Posterior vena cava (tissue), 2 donors: ENCODE data around the gene ZFYVE9. TPM values are rescaled to one million over a fixed set of nuclear protein-coding genes. Genes with fewer than 3 reads are reported as not detected.
A peak's percentile ranks its signal among the peaks of the same experiment; 100 is the strongest.
"Not testable (repeated sequence)": the region's sequence is repeated elsewhere in the genome, so short reads cannot be mapped to it uniquely, and the experiment has no call there.

Source experiments
- DNase-seq: peaks from one replicate; pipeline ENCODE4 v3.0.0-alpha.2; 2020; ENCODE audit warnings: low spot score
- intact Hi-C, 2 donors: fragments of 100-400 bp; cut with DNase I; formaldehyde crosslinking; loops; one replicate each; pipeline versions ENCODE4 v1.14.1 to v1.14.2; 2022 to 2023
- long read RNA-seq, 2 donors: library from polyadenylated mRNA; unstranded; transcript quantifications; one replicate each; pipeline ENCODE4 v2.0.0, GENCODE V29; 2020 to 2021
- total RNA-seq, 2 donors: library from RNA; stranded (reverse); fragmentation: NEBNext Ultra II Directional; extraction: Animal tissue kit (Norgen Biotek cat#: 25700); gene quantifications; one replicate each; pipeline ENCODE4 v1.2.1, GENCODE V29; 2021
- donor health status: DM: yes; HTN: yes; CAD: no.
- donor health status: DM: yes; HTN: yes; CAD: no.

Gene ZFYVE9, protein sequence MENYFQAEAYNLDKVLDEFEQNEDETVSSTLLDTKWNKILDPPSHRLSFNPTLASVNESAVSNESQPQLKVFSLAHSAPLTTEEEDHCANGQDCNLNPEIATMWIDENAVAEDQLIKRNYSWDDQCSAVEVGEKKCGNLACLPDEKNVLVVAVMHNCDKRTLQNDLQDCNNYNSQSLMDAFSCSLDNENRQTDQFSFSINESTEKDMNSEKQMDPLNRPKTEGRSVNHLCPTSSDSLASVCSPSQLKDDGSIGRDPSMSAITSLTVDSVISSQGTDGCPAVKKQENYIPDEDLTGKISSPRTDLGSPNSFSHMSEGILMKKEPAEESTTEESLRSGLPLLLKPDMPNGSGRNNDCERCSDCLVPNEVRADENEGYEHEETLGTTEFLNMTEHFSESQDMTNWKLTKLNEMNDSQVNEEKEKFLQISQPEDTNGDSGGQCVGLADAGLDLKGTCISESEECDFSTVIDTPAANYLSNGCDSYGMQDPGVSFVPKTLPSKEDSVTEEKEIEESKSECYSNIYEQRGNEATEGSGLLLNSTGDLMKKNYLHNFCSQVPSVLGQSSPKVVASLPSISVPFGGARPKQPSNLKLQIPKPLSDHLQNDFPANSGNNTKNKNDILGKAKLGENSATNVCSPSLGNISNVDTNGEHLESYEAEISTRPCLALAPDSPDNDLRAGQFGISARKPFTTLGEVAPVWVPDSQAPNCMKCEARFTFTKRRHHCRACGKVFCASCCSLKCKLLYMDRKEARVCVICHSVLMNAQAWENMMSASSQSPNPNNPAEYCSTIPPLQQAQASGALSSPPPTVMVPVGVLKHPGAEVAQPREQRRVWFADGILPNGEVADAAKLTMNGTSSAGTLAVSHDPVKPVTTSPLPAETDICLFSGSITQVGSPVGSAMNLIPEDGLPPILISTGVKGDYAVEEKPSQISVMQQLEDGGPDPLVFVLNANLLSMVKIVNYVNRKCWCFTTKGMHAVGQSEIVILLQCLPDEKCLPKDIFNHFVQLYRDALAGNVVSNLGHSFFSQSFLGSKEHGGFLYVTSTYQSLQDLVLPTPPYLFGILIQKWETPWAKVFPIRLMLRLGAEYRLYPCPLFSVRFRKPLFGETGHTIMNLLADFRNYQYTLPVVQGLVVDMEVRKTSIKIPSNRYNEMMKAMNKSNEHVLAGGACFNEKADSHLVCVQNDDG (N-terminal part only)
- total RNA-seq: 10 to 100 TPM; 19.0 to 19.8 TPM
- long read RNA-seq, donor 1, partial matches to known transcripts: 3 of 4 reads
- long read RNA-seq, donor 1, other reads (novel, unspliced or antisense): 1 of 4 reads
- long read RNA-seq, donor 2, partial matches to known transcripts: 9 of 9 reads
- long read RNA-seq, donor 2, other reads (novel, unspliced or antisense): 0 of 9 reads

DNA sequence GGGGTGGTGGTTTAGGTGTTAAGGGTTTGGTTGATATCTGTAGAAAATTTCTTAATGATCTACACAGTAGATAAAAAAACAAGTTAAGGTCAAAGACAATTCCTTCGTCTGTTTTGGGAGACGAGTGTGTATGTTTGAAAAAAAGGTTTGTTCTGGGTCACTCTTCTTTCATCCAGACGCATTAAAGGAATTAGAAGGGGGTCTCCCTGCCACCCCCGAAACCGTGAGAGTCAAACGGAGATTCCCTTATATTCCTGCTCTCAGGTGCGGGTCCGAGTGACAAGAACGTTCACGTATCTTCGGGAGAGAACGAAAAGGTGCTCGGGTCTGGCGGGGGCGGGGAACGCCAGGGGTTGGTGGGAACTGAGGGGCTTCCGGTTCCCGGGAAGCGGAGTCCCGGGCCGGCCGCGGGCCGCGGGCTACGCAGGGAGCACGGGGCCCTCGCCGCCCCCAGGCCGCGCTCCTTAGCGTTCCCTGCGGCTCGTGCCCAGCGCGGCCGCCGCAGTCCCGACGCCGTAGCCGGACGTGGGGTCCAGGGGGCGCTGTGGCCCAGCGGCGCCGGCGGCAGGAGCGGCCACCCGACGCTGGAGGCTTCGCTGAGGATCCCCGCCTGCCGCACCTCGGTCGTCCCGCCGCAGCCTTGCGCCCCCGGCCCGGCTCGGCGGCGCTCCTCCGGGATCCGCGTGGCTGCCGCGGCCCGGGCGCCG lies at the start of gene ZFYVE9:
ZFYVE9 (plus strand) TSS at position 577 of the 707 bp plus-strand sequence. CDS start 91,118 bp downstream, outside the sequence.
- intact Hi-C loops: no loop called here
- DNase-seq: peak; percentile 92

GRCh38 chr1:52094300-52094699 lies 47.6 kb upstream of the ZFYVE9 start:
- not testable (repeated sequence) for DNase-seq
- intact Hi-C loops: loop anchor here in 1 of 2 donors (2.0 kb wide), 1 partner anchor 129 kb away; no protein-coding TSS in a partner anchor

DNA sequence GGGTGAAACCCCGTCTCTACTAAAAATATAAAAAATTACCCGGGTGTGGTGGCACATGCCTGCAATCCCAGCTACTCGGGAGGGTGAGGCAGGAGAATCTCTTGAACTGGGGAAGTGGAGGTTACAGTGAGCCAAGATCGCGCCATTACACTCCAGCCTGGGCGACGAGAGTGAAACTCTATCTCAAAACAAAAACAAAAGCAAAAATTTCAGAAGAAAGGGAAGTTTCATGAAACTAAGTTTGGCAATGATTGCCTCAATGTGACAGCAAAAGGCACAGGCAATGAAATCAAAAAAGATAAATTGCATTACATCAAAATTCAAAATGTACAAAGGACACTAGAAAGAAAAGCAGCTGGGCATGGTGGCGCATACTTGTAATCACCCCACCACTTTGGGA lies 45.7 kb upstream of the ZFYVE9 start:
- no peak for DNase-seq
- intact Hi-C loops: no loop called here

- intact Hi-C loops: no loop called here
Measured at GRCh38 chr1:52098139-52098871, 43.6 kb upstream of the ZFYVE9 start.

GRCh38 chr1:52102336-52103013 lies 39.4 kb upstream of the ZFYVE9 start:
- no peak for DNase-seq
- intact Hi-C loops: no loop called here

More at GRCh38 chr1:52098139-52098871, 43.6 kb upstream of the ZFYVE9 start:
- DNase-seq: no peak

DNA sequence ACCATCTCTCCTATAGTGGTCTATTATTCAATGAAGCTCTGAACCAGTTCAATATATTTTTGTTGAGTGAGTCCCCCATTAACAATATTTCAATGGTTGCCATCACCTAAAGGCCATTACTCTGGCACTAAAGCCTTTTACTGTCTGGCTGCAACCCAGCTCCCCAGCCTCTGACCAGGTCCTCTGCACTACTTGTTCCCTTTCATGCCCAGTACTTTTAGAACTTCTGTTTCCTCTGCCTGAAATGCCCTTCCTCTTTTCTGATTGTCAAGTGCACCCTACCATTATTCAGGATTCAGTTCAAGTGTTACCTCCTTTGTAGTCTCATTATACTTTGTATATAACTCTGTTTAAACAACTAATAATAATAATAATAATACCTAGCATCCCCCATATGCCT lies 30.4 kb upstream of the ZFYVE9 start:
- DNase-seq: no peak

GRCh38 chr1:52112489-52112888 lies 29.4 kb upstream of the ZFYVE9 start:
- intact Hi-C loops: no loop called here
- DNase-seq: no peak

More for the DNA sequence above, 30.4 kb upstream of the ZFYVE9 start:
- intact Hi-C loops: no loop called here

DNA sequence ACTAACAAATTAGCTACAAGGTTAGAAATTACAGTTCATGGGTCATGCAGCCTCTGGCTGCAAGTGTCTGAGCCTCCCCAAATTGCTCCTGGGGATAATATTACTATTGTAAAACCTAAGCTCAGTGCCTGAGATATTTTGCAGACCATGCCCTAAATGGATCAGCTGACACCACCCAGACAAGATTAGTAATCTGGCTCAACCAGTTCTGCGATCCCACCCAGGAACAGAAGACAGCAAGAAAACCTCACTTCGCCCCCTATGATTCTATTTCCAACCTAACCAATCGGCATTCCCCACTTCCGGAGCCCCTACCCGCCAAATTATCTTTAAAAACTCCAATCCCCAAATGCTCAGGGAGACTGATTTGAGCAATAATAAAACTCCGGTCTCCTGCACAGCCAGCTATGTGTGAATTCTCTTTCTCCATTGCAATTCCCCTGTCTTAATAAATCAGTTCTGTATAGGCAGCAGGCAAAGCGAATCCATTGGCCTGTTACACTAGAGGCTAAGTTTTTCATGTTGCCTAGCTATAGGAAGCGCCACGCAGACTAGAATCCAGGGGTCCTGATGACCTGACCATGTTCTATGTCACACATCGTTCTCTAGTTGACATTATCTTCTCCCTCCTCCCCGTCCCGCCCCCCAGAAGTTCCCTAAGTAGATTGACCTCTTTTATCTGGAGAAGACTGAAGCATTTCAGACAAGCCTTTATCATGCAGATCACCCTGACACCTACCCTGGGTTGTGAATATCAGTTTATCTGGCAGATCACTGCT lies 22.4 kb upstream of the ZFYVE9 start:
- intact Hi-C loops: no loop called here
- no peak for DNase-seq

DNA sequence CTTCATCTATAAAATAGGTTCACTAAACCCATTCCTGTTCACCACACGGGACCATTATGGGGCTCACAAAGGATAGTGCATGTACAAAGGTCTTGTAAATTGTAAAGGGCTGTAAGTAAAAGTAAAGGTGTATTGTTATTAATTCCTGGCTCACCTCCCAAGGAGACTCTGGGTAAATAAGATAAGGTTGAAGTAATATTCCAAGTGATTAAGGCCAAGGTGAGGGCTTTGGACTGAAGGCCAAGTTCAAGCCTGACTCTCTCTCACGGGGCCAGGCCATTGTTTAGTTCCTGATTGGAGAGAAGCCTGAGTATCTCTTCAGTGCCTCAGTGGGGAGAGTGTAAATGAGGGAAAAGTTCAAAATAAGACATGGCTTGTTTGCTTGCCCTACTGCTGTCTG lies 19.5 kb upstream of the ZFYVE9 start:
- no peak for DNase-seq
- intact Hi-C loops: no loop called here

- intact Hi-C loops: no loop called here
- no peak for DNase-seq
Measured at GRCh38 chr1:52123622-52124021, 18.3 kb upstream of the ZFYVE9 start.

GRCh38 chr1:52125736-52126359 lies 16.0 kb upstream of the ZFYVE9 start:
- DNase-seq: no peak
- intact Hi-C loops: loop anchor here (5.0 kb wide), 2 partner anchors 171 to 276 kb away; partner anchors contain the start of genes ORC1 (in 1 of the 2) and PRPF38A (in 1 of the 2)

DNA sequence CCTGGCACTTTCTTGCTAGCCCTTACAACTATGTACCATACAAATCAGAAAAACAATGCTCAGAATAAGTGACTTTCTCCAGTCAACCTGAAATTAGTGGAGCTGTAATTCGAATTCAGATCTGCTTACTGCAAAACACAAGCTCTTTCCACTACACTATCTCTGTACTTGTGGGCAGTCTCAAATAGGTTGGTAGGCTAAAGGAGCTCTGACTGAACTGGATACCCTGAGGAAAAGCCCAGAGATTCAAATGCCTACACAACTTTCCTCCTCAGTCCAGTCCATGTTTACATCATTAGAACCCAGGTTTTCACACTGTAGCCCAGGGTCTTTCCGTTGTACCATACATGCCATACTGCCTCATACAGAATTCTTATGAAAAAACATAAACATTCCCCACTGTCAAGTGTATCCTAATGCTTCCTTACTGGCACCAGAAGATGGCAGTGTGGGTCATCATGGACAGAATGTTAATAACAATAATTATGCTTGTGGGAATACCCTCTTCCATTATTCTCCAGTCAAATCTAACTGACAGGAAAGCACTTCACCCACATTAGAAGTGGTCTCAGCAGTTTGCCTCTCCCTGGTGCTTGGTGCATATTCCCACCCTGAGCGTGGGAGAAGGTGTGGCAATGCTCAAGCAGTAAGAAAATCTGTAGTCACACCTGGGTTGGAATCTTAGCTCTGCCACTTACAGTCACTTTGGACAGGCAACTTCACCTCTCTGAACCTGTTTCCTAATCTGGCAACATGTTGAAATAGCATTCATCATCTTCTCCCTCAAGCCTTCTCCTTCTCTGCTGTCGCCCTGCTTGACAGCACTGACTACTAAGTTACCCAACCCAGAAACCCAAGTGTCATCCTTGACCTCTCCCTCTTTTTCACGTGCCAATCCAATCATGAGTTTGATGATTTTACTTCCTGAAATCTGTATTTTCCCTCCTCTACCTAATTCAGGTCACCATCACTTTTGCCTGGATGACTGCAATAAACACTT lies 14.4 kb upstream of the ZFYVE9 start:
- no peak for DNase-seq
- intact Hi-C loops: loop anchor here (5.0 kb wide), 2 partner anchors 170 to 275 kb away; partner anchors contain the start of genes ORC1 (in 1 of the 2) and PRPF38A (in 1 of the 2)

DNA sequence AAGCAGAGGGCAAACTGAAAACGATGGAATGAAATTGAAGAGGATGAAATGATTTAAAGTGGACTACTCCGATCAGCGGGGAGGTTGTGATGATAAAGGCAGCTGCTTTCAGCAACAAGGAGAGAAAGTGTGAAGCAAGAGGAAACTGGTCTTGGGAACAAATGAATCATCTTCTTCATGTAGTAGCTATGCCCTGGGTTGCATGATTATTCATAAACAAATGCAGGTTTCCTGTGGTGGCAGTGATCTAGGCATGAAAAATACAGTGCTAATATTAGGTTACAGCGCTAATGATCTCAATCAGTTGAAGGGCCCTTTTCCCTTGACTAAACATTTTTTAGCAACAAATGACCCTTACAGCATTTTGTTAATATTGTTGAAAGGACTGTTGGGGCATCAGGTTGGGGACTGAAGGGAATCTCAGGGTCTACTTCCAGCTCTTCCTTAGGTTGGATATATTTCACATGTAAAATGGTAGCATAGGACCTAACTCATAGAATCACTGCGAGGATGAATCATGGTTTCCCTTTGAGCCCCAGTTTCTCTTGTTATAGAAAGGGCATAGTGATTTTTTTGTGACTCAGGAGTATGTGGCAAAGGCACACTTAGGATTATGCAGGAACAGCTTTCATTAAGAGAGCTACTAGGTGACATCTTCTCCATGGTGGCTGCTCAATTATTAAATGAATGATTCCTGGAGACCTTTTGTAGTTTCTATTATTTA lies 1.9 kb upstream of the ZFYVE9 start:
- no peak for DNase-seq
- intact Hi-C loops: no loop called here
